OCI-LY3 (cell line): ENCODE data around the gene UGT1A5.

ENCODE experiments used
- H2AFZ ChIP-seq: fragments of 200-600, 300-600 bp; shearing (Covaris generic); 2 replicates; pipeline ENCODE4 v1.6.0; 2014; ENCODE audit warnings: antibody characterized with exemption, low read depth, low read length
- H3K27ac ChIP-seq: fragments of 200-600, 300-600 bp; sonication (generic); 2 replicates; pipeline ENCODE4 v1.5.1; 2014; ENCODE audit warnings: mild to moderate bottlenecking, low read length, moderate library complexity, mixed read lengths
- H3K27me3 ChIP-seq: fragments of 200-600, 300-600 bp; sonication (generic); 2 replicates; pipeline ENCODE4 v1.6.1; 2014; ENCODE audit warnings: low read depth, low read length, mixed read lengths
- H3K36me3 ChIP-seq: fragments of 200-600, 300-600 bp; sonication (generic); replicated peaks from 2 replicates; pipeline ENCODE3; 2014; ENCODE audit warnings: low read depth, low read length, mixed read lengths
- H3K4me1 ChIP-seq: fragments of 300-600, 200-600 bp; sonication (generic); 2 replicates; pipeline ENCODE4 v1.6.1; 2014; ENCODE audit warnings: low read length, mixed read lengths
- H3K4me2 ChIP-seq: fragments of 200-600, 300-600 bp; sonication (generic); 2 replicates; pipeline ENCODE4 v1.6.1; 2014; ENCODE audit warnings: low read length, mixed read lengths
- H3K4me3 ChIP-seq: fragments of 300-600, 200-600 bp; sonication (generic); 2 replicates; pipeline ENCODE4 v1.5.1; 2014; ENCODE audit warnings: antibody characterized with exemption, mild to moderate bottlenecking, low read length, moderate library complexity
- H3K79me2 ChIP-seq: fragments of 300-600, 200-600 bp; shearing (Covaris generic); 2 replicates; pipeline ENCODE4 v1.6.1; 2014; ENCODE audit warnings: mild to moderate bottlenecking, low read length, mixed read lengths
- H3K9ac ChIP-seq: fragments of 300-600, 200-600 bp; shearing (Covaris generic); 2 replicates; pipeline ENCODE4 v1.6.0; 2014; ENCODE audit warnings: mild to moderate bottlenecking, low read length, moderate library complexity
- H3K9me3 ChIP-seq: fragments of 200-600, 300-600 bp; shearing (Covaris generic); 2 replicates; pipeline ENCODE4 v1.6.1; 2014; ENCODE audit warnings: low read length, mixed read lengths; ENCODE audit not compliant: insufficient read depth
- H4K20me1 ChIP-seq: fragments of 200-600, 300-600 bp; sonication (generic); 2 replicates; pipeline ENCODE4 v1.6.1; 2016; ENCODE audit warnings: low read length, mixed read lengths; ENCODE audit not compliant: insufficient read depth
- EZH2phosphoT487 ChIP-seq: fragments of 200-600 bp; shearing (Covaris generic); IDR thresholded peaks from 2 replicates; pipeline ENCODE4 v1.6.1; 2018; ENCODE audit warnings: antibody characterized with exemption, mixed run types, low read depth
- TF ChIP-seq, protein P1 (sequence below): fragments of 200-600, 300-600 bp; sonication (generic); IDR thresholded peaks from 2 replicates; pipeline ENCODE4 v1.5.1; 2014; ENCODE audit warnings: antibody characterized with exemption, low read length, low read depth

The UGT1A5 gene

DNA sequence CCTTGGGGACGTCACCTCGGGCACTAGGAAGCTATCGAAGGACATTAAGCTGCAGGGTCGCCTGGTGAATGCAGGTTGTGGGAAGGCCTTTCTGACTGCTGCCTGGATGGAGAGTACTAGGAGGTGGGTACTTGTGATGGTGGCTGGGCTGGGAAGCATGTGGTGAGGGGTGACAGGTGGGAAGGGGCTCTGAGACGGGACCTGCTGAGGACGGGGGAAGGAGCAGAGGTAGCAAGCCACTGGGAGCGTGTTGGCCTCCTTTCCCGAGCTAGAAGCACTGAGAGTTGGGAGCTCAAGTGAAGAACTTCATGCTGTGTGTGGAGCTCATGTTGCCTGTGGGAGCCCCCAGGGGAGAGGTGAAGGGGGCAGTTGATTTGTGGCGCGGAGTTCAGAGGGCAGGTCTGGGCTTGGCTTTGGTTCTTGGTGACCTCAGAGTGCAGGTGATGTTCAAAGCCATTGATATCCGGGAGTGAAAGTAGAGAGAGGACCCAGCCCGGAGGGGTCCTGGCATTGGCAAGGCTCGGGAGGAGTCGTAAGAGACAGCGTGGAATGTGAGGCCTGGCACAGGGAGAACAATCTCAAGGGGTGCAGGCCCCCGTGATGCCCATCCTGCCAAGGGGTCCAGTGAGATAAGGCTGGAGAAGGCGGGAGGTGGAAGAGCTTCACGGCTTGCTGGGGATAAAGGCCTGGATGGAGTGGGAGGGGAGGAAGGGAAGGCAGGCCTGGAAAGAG is 78.6 kb downstream of the UGT1A5 start:
- Histone ChIP-seq H3K4me3 (no peak overlapping the region), H3K9me3 (no peaks in the 10 kb centered on the region), H4K20me1 (no peaks in the 10 kb centered on the region), H3K79me2 (no peaks in the 10 kb centered on the region), H3K4me2 (no peak overlapping the region), H3K4me1 (no peaks in the 10 kb centered on the region), H3K27me3 (no peaks in the 10 kb centered on the region), H3K36me3 (no peaks in the 10 kb centered on the region), H3K9ac (no peak overlapping the region), H2AFZ (no peak overlapping the region), H3K27ac (no peak overlapping the region)
- TF ChIP-seq EZH2phosphoT487, result no peak
- TF ChIP-seq, protein P1, sequence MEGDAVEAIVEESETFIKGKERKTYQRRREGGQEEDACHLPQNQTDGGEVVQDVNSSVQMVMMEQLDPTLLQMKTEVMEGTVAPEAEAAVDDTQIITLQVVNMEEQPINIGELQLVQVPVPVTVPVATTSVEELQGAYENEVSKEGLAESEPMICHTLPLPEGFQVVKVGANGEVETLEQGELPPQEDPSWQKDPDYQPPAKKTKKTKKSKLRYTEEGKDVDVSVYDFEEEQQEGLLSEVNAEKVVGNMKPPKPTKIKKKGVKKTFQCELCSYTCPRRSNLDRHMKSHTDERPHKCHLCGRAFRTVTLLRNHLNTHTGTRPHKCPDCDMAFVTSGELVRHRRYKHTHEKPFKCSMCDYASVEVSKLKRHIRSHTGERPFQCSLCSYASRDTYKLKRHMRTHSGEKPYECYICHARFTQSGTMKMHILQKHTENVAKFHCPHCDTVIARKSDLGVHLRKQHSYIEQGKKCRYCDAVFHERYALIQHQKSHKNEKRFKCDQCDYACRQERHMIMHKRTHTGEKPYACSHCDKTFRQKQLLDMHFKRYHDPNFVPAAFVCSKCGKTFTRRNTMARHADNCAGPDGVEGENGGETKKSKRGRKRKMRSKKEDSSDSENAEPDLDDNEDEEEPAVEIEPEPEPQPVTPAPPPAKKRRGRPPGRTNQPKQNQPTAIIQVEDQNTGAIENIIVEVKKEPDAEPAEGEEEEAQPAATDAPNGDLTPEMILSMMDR, result no peak

DNA sequence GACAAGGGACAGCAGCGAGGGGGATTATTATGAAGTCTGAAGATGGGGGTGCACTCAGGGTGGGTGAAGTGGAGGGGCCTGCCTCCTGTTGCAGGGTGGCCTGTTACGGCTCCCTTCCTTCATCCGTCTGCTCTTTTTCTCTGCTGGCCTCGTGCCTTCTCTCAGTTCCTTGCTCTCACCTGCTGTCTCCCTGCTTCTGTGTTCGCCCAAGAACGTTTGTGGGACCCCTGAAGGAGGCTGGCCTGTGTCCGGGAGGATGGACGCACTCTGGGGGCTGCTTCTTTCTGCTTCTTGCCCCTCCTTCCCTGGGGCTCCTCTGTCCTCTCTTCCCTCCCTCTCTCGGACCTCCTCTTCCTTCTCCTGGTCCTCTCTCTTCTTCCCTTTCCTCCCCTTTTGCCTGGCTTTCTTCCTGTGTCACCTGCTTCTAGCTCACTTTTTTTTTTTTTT is 79.2 kb downstream of the UGT1A5 start:
- TF ChIP-seq EZH2phosphoT487, result no peak
- TF ChIP-seq, protein P1, result no peak
- H3K4me2 ChIP-seq, result no peak overlapping the region
- H3K9ac ChIP-seq, result no peak overlapping the region
- no peaks in the 10 kb centered on the region for H3K79me2 ChIP-seq
- no peaks in the 10 kb centered on the region for H3K4me1 ChIP-seq
- no peaks in the 10 kb centered on the region for H3K27me3 ChIP-seq
- H2AFZ ChIP-seq, result no peak overlapping the region
- no peaks in the 10 kb centered on the region for H3K36me3 ChIP-seq
- no peaks in the 10 kb centered on the region for H4K20me1 ChIP-seq
- H3K27ac ChIP-seq, result no peak overlapping the region
- H3K9me3 ChIP-seq, result no peaks in the 10 kb centered on the region
- H3K4me3 ChIP-seq, result no peak overlapping the region

DNA sequence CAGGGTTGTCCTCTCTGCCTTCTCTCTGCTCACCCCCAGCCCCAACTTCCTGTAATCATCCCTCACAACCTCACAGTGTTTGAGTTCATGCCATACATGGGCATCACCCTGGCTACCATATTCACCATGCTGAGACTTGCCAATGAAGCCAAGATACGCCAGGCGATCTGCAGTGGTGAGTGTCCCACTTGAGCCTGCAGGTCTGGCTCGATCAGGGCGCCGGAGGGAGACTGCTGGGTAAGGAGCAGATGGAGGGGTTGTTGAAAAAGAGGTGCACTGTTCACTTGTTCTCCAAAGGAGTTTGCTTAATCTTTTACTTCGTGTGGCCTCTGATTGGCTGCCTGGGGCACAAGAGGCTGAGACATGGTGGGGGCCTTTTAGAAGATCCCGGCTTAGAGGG is 80.0 kb downstream of the UGT1A5 start:
- Histone ChIP-seq H4K20me1 (no peaks in the 10 kb centered on the region), H3K4me3 (no peak overlapping the region), H3K79me2 (no peaks in the 10 kb centered on the region), H3K36me3 (no peaks in the 10 kb centered on the region), H3K4me2 (no peak overlapping the region), H3K9ac (no peak overlapping the region), H3K9me3 (no peaks in the 10 kb centered on the region), H3K27ac (no peak overlapping the region), H3K4me1 (no peaks in the 10 kb centered on the region), H2AFZ (no peak overlapping the region), H3K27me3 (no peaks in the 10 kb centered on the region)
- no peak for TF ChIP-seq EZH2phosphoT487
- TF ChIP-seq, protein P1, result no peak

DNA sequence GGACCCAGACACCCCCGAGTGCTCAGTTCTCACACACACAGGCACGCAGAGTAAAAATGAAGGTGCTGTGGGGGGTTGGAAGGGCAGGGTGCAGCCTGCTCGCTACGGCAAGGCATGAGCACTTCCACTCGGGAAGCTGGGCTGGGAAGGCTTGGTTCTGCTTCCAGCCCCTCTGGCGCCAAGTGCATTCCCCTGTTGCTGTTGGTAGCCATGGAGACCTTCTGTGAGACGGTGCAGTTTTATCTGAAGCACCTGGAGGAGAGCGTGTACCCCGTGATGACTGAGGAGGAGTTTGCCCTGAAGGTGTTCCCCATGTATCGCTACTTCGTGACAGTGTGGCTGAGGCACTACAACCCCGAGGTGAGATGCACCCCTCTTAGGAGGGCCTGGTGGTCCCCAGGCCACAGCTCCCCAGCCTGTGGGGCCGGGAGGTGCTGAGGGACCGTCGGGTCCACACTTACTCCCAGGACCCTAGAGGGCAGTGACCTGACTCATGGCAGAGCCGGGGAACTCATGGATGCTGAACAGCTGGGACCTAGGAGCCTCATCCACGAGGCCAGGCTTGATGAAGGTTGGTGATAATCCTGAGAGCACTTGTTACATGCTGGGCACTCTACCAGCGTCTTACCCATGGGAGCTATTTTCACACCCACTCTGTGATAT is 80.9 kb downstream of the UGT1A5 start:
- no peaks in the 10 kb centered on the region for H4K20me1 ChIP-seq
- no peaks in the 10 kb centered on the region for H3K9me3 ChIP-seq
- H2AFZ ChIP-seq, result no peak overlapping the region
- H3K4me3 ChIP-seq, result no peak overlapping the region
- no peaks in the 10 kb centered on the region for H3K36me3 ChIP-seq
- no peaks in the 10 kb centered on the region for H3K4me1 ChIP-seq
- TF ChIP-seq EZH2phosphoT487, result no peak
- TF ChIP-seq, protein P1, result no peak
- no peaks in the 10 kb centered on the region for H3K27me3 ChIP-seq
- no peak overlapping the region for H3K9ac ChIP-seq
- no peak overlapping the region for H3K27ac ChIP-seq
- no peaks in the 10 kb centered on the region for H3K79me2 ChIP-seq
- no peak overlapping the region for H3K4me2 ChIP-seq
